ENCODE results near the gene ATRNL1.

GRCh38 chr10:115052728-115053127 is 40.4 kb upstream of the ATRNL1 start:
- TF ChIP-seq, protein P1, sequence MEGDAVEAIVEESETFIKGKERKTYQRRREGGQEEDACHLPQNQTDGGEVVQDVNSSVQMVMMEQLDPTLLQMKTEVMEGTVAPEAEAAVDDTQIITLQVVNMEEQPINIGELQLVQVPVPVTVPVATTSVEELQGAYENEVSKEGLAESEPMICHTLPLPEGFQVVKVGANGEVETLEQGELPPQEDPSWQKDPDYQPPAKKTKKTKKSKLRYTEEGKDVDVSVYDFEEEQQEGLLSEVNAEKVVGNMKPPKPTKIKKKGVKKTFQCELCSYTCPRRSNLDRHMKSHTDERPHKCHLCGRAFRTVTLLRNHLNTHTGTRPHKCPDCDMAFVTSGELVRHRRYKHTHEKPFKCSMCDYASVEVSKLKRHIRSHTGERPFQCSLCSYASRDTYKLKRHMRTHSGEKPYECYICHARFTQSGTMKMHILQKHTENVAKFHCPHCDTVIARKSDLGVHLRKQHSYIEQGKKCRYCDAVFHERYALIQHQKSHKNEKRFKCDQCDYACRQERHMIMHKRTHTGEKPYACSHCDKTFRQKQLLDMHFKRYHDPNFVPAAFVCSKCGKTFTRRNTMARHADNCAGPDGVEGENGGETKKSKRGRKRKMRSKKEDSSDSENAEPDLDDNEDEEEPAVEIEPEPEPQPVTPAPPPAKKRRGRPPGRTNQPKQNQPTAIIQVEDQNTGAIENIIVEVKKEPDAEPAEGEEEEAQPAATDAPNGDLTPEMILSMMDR (IDR thresholded peaks at IDR 0.05 in 8 of 11, conservative IDR thresholded peaks at IDR 0.05 in 3 of 11): no peak
- TF ChIP-seq POLR2A (IDR thresholded peaks at IDR 0.05) (no peak), POLR2AphosphoS5 (IDR thresholded peaks at IDR 0.05) (no peak)
